GM21447 (cell line): ENCODE data around the gene PRR36.
"Not testable (repeated sequence)": the region's sequence is repeated elsewhere in the genome, so short reads cannot be mapped to it uniquely, and the experiment has no call there.

Source experiments
- ATAC-seq: cut with Tn5 transposase; IDR thresholded peaks from one replicate; pipeline ENCODE4 v1.9.1; 2021; ENCODE audit not compliant: unreplicated experiment

Gene PRR36

GRCh38 chr19:7861619-7862412, 12.4 kb downstream of the PRR36 start:
- ATAC-seq: no peak

GRCh38 chr19:7860714-7861618, 13.2 kb downstream of the PRR36 start:
- ATAC-seq: no peak

GRCh38 chr19:7859831-7860713, 14.1 kb downstream of the PRR36 start:
- ATAC-seq: no peak

- not testable (repeated sequence) for ATAC-seq
Observed at GRCh38 chr19:7859087-7859486, 15.1 kb downstream of the PRR36 start.

GRCh38 chr19:7858109-7858770, 15.9 kb downstream of the PRR36 start:
- ATAC-seq: no peak

- ATAC-seq: no peak
Observed at GRCh38 chr19:7857727-7858108, 16.5 kb downstream of the PRR36 start.

GRCh38 chr19:7856679-7857663, 17.2 kb downstream of the PRR36 start:
- ATAC-seq: no peak

- no peak for ATAC-seq
Observed at GRCh38 chr19:7856109-7856591, 18.0 kb downstream of the PRR36 start.

- no peak for ATAC-seq
Observed at GRCh38 chr19:7855426-7856108, 18.6 kb downstream of the PRR36 start.

- no peak for ATAC-seq
Observed at GRCh38 chr19:7853770-7854128, 20.4 kb downstream of the PRR36 start.

GRCh38 chr19:7852851-7853769, 21.1 kb downstream of the PRR36 start:
- no peak for ATAC-seq

- no peak for ATAC-seq
Observed at GRCh38 chr19:7851623-7852500, 22.3 kb downstream of the PRR36 start.

GRCh38 chr19:7850945-7851622, 23.1 kb downstream of the PRR36 start:
- ATAC-seq: no peak

- no peak for ATAC-seq
Observed at GRCh38 chr19:7850000-7850813, 24.0 kb downstream of the PRR36 start.

- no peak for ATAC-seq
Observed at GRCh38 chr19:7849631-7849999, 24.6 kb downstream of the PRR36 start.
